SIG-M5 treated with dmso at 0.1 percent for 504 hours (cell line): ENCODE results near the gene FAM90A26.
A peak's percentile ranks its signal among the peaks of the same experiment; 100 is the strongest.
"Not testable (repeated sequence)": the region's sequence is repeated elsewhere in the genome, so short reads cannot be mapped to it uniquely, and the experiment has no call there.

Experiments used
- DNase-seq: peaks from one replicate; lab custom pipeline; 2025; ENCODE audit not compliant: unreplicated experiment; lab: John Stamatoyannopoulos, UW

The FAM90A26 gene

GRCh38 chr4:9169791-9170459 is at the start of gene FAM90A26:
Gene FAM90A26 (plus strand): TSS chr4:9170409. CDS start chr4:9173173, 2,764 bp downstream.
- DNase-seq, result not testable (repeated sequence)

GRCh38 chr4:9122711-9123110 is 47.5 kb upstream of the FAM90A26 start:
- DNase-seq, result not testable (repeated sequence)

- DNase-seq, result peak; percentile 31
These were observed 46.6 kb upstream of the FAM90A26 start for GRCh38 chr4:9123572-9124007.

GRCh38 chr4:9125601-9126161 is 44.5 kb upstream of the FAM90A26 start:
- not testable (repeated sequence) for DNase-seq

- DNase-seq, result not testable (repeated sequence)
These were observed 38.8 kb upstream of the FAM90A26 start for GRCh38 chr4:9131420-9131819.

GRCh38 chr4:9132849-9133248 is 37.4 kb upstream of the FAM90A26 start:
- not testable (repeated sequence) for DNase-seq

GRCh38 chr4:9134011-9134410 is 36.2 kb upstream of the FAM90A26 start:
- not testable (repeated sequence) for DNase-seq

GRCh38 chr4:9134556-9134955 is 35.7 kb upstream of the FAM90A26 start:
- not testable (repeated sequence) for DNase-seq

GRCh38 chr4:9141050-9141449 is 29.2 kb upstream of the FAM90A26 start:
- not testable (repeated sequence) for DNase-seq

GRCh38 chr4:9142786-9143185 is 27.4 kb upstream of the FAM90A26 start:
- DNase-seq, result not testable (repeated sequence)

GRCh38 chr4:9143421-9144080 is 26.7 kb upstream of the FAM90A26 start:
- no peak for DNase-seq

GRCh38 chr4:9146967-9147366 is 23.2 kb upstream of the FAM90A26 start:
- DNase-seq, result no peak

GRCh38 chr4:9147368-9147767 is 22.8 kb upstream of the FAM90A26 start:
- DNase-seq, result not testable (repeated sequence)

GRCh38 chr4:9148611-9149409 is 21.4 kb upstream of the FAM90A26 start:
- not testable (repeated sequence) for DNase-seq

GRCh38 chr4:9151809-9152179 is 18.4 kb upstream of the FAM90A26 start:
- DNase-seq, result not testable (repeated sequence)

GRCh38 chr4:9152180-9153007 is 17.8 kb upstream of the FAM90A26 start:
- peak; percentile 68 for DNase-seq

GRCh38 chr4:9153008-9153570 is 17.1 kb upstream of the FAM90A26 start:
- peak; percentile 94 for DNase-seq

GRCh38 chr4:9153571-9154157 is 16.5 kb upstream of the FAM90A26 start:
- DNase-seq, result not testable (repeated sequence)

GRCh38 chr4:9155101-9155886 is 14.9 kb upstream of the FAM90A26 start:
- not testable (repeated sequence) for DNase-seq
